Neural progenitor cell (in vitro differentiated cells): ENCODE data around the gene TM9SF4. TPM values are rescaled to one million over a fixed set of nuclear protein-coding genes. Genes with fewer than 3 reads are reported as not detected.

ENCODE experiments used
- DNase-seq: peaks from one replicate; pipeline ENCODE4 v3.0.0-alpha.2; 2016; ENCODE audit warnings: low spot score
- H2AFZ ChIP-seq: fragments of 200-600 bp; sonication (generic); replicated peaks from 2 replicates; pipeline ENCODE4 v1.6.1; 2016; ENCODE audit warnings: antibody characterized with exemption
- H3F3A ChIP-seq: fragments of 200-600 bp; sonication (generic); 2 replicates; pipeline ENCODE4 v1.6.1; 2016; ENCODE audit warnings: antibody characterized with exemption, low read depth
- H3K27ac ChIP-seq: fragments of 200-600 bp; sonication (generic); 2 replicates; pipeline ENCODE4 v1.5.1; 2016; ENCODE audit warnings: mild to moderate bottlenecking
- H3K27me3 ChIP-seq: fragments of 200-600 bp; sonication (generic); 2 replicates; pipeline ENCODE4 v1.6.1; 2016; ENCODE audit warnings: mild to moderate bottlenecking, moderate library complexity
- H3K36me3 ChIP-seq: fragments of 200-600 bp; sonication (generic); 2 replicates; pipeline ENCODE4 v1.5.1; 2016
- H3K4me1 ChIP-seq: fragments of 200-600 bp; sonication (generic); 2 replicates; pipeline ENCODE4 v1.6.1; 2016; ENCODE audit warnings: mixed run types
- H3K4me2 ChIP-seq: fragments of 200-600 bp; sonication (generic); 2 replicates; pipeline ENCODE4 v1.6.1; 2016
- H3K4me3 ChIP-seq: fragments of 200-600 bp; sonication (generic); 2 replicates; pipeline ENCODE4 v1.5.1; 2016
- H3K79me2 ChIP-seq: fragments of 200-600 bp; sonication (generic); 2 replicates; pipeline ENCODE4 v1.6.1; 2016; ENCODE audit warnings: low read depth
- H3K9ac ChIP-seq: fragments of 200-600 bp; sonication (generic); 2 replicates; pipeline ENCODE4 v1.6.1; 2016
- H3K9me3 ChIP-seq: fragments of 200-600 bp; sonication (generic); 2 replicates; pipeline ENCODE4 v1.5.1; 2016; ENCODE audit warnings: low read depth
- H4K20me1 ChIP-seq: fragments of 200-600 bp; sonication (generic); 2 replicates; pipeline ENCODE4 v1.6.1; 2016; ENCODE audit warnings: low read depth
- H3K27ac Mint-ChIP-seq: 3 replicates; pipeline ENCODE4 v1.8.0; 2021; ENCODE audit warnings: mixed read lengths
- H3K27me3 Mint-ChIP-seq: 2 replicates; pipeline ENCODE4 v1.8.0; 2022; ENCODE audit warnings: low read depth, mild to moderate bottlenecking, inconsistent platforms, moderate library complexity, mixed read lengths; ENCODE audit not compliant: insufficient read depth
- H3K36me3 Mint-ChIP-seq: 3 replicates; pipeline ENCODE4 v1.8.0; 2021; ENCODE audit warnings: mixed read lengths
- H3K4me1 Mint-ChIP-seq: 3 replicates; pipeline ENCODE4 v1.8.0; 2021; ENCODE audit warnings: mixed read lengths
- H3K4me3 Mint-ChIP-seq: 3 replicates; pipeline ENCODE4 v1.8.0; 2021; ENCODE audit warnings: mild to moderate bottlenecking, moderate library complexity, mixed read lengths
- H3K9me3 Mint-ChIP-seq: 3 replicates; pipeline ENCODE4 v1.8.0; 2020; ENCODE audit warnings: mixed read lengths
- EZH2 ChIP-seq: fragments of 200-600 bp; sonication (generic); IDR thresholded peaks from 2 replicates; pipeline ENCODE4 v1.6.1; 2017; ENCODE audit warnings: antibody characterized with exemption, mild to moderate bottlenecking, moderate library complexity
- EZH2phosphoT487 ChIP-seq: fragments of 200-600 bp; sonication (generic); IDR thresholded peaks from 2 replicates; pipeline ENCODE4 v1.6.1; 2017; ENCODE audit warnings: antibody characterized with exemption
- total RNA-seq: library from RNA; depleted of rRNA; stranded (reverse); fragments of >200 nt; gene quantifications from 2 replicates; pipeline ENCODE4 v1.2.3, GENCODE V29; 2015; ENCODE audit warnings: low replicate concordance
- TF ChIP-seq, protein P1 (sequence below): fragments of 200-600 bp; sonication (generic); IDR thresholded peaks from 2 replicates; pipeline ENCODE4 v1.5.1; 2017; ENCODE audit warnings: antibody characterized with exemption, mild to moderate bottlenecking

TM9SF4 gene
- total RNA-seq, 1 donor from 2014 or later, result 27.9 TPM

DNA sequence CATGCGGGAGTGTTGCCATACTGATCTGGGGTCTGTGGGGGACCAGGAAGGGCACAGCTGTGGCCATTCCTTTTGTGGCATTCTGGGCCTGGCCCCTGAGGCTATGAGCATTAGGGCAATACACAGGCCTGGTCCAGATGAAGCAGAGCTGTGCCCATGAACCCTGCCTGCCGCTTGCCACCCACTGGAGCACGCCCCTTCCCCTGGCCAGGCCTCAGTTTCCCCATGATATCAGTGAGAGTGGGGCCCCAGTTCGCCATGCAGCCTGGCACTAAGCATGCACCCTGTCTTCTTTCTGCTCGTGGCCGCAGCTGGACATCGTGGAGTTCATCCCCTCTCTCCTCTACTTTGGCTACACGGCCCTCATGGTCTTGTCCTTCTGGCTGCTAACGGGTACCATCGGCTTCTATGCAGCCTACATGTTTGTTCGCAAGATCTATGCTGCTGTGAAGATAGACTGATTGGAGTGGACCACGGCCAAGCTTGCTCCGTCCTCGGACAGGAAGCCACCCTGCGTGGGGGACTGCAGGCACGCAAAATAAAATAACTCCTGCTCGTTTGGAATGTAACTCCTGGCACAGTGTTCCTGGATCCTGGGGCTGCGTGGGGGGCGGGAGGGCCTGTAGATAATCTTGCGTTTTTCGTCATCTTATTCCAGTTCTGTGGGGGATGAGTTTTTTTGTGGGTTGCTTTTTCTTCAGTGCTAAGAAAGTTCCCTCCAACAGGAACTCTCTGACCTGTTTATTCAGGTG lies 55.6 kb downstream of the TM9SF4 start:
- H3K4me3 Mint-ChIP-seq, result no peak overlapping the region
- no peaks in the 10 kb centered on the region for H3K9me3 Mint-ChIP-seq
- no peaks in the 10 kb centered on the region for H3K9me3 ChIP-seq
- no peaks in the 10 kb centered on the region for H3K27me3 ChIP-seq
- peaks cover 6% of the 10 kb centered on the region for H3K4me1 ChIP-seq
- H4K20me1 ChIP-seq, result peaks cover 7% of the 10 kb centered on the region
- H3K9ac ChIP-seq, result no peak overlapping the region
- H3K4me3 ChIP-seq, result no peak overlapping the region
- no peaks in the 10 kb centered on the region for H3K79me2 ChIP-seq
- no peak overlapping the region for H2AFZ ChIP-seq
- peaks cover 28% of the 10 kb centered on the region for H3K36me3 Mint-ChIP-seq
- peaks cover 13% of the 10 kb centered on the region for H3F3A ChIP-seq
- DNase-seq, result no peak
- H3K4me2 ChIP-seq, result no peak overlapping the region
- H3K4me1 Mint-ChIP-seq, result peaks cover 10% of the 10 kb centered on the region
- no peaks in the 10 kb centered on the region for H3K27me3 Mint-ChIP-seq
- H3K27ac Mint-ChIP-seq, result peak overlapping the region; percentile 36
- no peaks in the 10 kb centered on the region for H3K36me3 ChIP-seq
- H3K27ac ChIP-seq, result no peak overlapping the region
- no peak for TF ChIP-seq EZH2
- TF ChIP-seq, protein P1, sequence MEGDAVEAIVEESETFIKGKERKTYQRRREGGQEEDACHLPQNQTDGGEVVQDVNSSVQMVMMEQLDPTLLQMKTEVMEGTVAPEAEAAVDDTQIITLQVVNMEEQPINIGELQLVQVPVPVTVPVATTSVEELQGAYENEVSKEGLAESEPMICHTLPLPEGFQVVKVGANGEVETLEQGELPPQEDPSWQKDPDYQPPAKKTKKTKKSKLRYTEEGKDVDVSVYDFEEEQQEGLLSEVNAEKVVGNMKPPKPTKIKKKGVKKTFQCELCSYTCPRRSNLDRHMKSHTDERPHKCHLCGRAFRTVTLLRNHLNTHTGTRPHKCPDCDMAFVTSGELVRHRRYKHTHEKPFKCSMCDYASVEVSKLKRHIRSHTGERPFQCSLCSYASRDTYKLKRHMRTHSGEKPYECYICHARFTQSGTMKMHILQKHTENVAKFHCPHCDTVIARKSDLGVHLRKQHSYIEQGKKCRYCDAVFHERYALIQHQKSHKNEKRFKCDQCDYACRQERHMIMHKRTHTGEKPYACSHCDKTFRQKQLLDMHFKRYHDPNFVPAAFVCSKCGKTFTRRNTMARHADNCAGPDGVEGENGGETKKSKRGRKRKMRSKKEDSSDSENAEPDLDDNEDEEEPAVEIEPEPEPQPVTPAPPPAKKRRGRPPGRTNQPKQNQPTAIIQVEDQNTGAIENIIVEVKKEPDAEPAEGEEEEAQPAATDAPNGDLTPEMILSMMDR, result no peak
- TF ChIP-seq EZH2phosphoT487, result no peak

DNA sequence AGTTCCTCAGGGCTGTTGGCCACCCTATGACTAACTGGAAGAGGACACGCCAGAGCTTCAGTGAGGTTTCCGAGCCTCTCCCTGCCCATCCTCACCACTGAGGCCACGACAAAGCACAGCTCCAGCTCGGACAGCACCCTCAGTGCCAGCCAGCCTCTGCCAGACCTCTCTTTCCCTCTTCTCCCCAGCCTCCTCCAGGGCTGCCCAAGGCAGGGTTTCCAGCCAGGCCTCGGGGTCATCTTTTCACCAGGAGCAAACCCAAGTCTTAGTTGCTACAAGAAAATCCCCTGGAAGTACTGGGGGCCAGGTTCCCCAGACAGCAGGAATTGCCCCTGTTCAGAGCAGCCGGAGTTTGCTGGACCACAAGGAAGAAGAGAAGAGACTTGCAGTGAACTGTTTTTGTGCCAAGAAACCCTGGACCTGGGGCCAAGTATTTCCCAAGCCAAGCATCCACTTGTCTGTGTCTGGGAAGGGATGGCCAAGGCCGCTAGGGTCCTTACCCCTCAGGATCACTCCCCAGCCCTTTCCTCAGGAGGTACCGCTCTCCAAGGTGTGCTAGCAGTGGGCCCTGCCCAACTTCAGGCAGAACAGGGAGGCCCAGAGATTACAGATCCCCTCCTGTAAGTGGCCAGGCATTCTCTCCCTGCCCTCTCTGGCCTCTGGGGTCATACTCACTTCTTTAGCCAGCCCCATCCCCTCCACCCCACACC lies 56.5 kb downstream of the TM9SF4 start:
- DNase-seq, result no peak
- no peaks in the 10 kb centered on the region for H3K36me3 ChIP-seq
- H3K9me3 ChIP-seq, result no peaks in the 10 kb centered on the region
- no peaks in the 10 kb centered on the region for H3K79me2 ChIP-seq
- no peak overlapping the region for H3K4me2 ChIP-seq
- H3K27me3 Mint-ChIP-seq, result no peaks in the 10 kb centered on the region
- TF ChIP-seq, protein P1, result no peak
- TF ChIP-seq EZH2 (no peak), EZH2phosphoT487 (no peak)
- H4K20me1 ChIP-seq, result peaks cover 7% of the 10 kb centered on the region
- no peak overlapping the region for H3K4me3 Mint-ChIP-seq
- H3F3A ChIP-seq, result peaks cover 13% of the 10 kb centered on the region
- no peak overlapping the region for H3K9ac ChIP-seq
- peaks cover 26% of the 10 kb centered on the region for H3K36me3 Mint-ChIP-seq
- no peaks in the 10 kb centered on the region for H3K9me3 Mint-ChIP-seq
- H3K4me3 ChIP-seq, result no peak overlapping the region
- no peaks in the 10 kb centered on the region for H3K27me3 ChIP-seq
- peaks cover 10% of the 10 kb centered on the region for H3K4me1 Mint-ChIP-seq
- peaks cover 6% of the 10 kb centered on the region for H3K4me1 ChIP-seq
- H2AFZ ChIP-seq, result no peak overlapping the region
- H3K27ac Mint-ChIP-seq, result no peak overlapping the region
- H3K27ac ChIP-seq, result no peak overlapping the region

DNA sequence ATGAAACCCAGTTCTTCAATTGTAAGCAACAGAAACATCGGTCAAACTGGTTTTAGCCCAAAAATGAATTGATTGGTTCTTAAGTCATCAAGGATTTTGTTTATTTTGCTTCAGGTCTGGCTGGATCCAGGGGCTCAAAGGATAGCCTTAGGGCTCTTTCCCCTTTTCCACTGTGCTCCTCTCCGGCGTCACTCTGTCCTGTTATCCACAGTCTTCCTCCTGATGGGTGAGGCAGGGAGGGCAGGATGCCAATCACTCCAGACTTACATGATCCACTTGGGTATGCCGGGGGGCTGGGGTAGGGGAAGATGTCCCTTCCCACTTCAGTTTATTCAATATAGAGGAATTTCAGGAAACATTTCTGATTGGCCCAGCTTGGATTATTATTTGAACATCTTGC lies 58.0 kb downstream of the TM9SF4 start:
- no peaks in the 10 kb centered on the region for H3K79me2 ChIP-seq
- H3K36me3 ChIP-seq, result no peaks in the 10 kb centered on the region
- no peak for DNase-seq
- Mint-ChIP-seq H3K27ac (no peak overlapping the region), H3K4me1 (peaks cover 10% of the 10 kb centered on the region), H3K9me3 (no peaks in the 10 kb centered on the region), H3K27me3 (peaks cover 3% of the 10 kb centered on the region), H3K36me3 (peaks cover 20% of the 10 kb centered on the region), H3K4me3 (no peak overlapping the region)
- H3K9ac ChIP-seq, result no peak overlapping the region
- H3K27me3 ChIP-seq, result no peaks in the 10 kb centered on the region
- no peaks in the 10 kb centered on the region for H3K9me3 ChIP-seq
- TF ChIP-seq, protein P1, result no peak
- TF ChIP-seq EZH2phosphoT487, result no peak
- no peak for TF ChIP-seq EZH2
- no peak overlapping the region for H3K4me2 ChIP-seq
- no peak overlapping the region for H3K4me3 ChIP-seq
- H2AFZ ChIP-seq, result no peak overlapping the region
- peaks cover 13% of the 10 kb centered on the region for H3F3A ChIP-seq
- H3K4me1 ChIP-seq, result peaks cover 6% of the 10 kb centered on the region
- H3K27ac ChIP-seq, result no peak overlapping the region
- H4K20me1 ChIP-seq, result peaks cover 7% of the 10 kb centered on the region
